ENCODE data around the gene USP5. TPM values are rescaled to one million over a fixed set of nuclear protein-coding genes. Genes with fewer than 3 reads are reported as not detected.

The USP5 gene, protein sequence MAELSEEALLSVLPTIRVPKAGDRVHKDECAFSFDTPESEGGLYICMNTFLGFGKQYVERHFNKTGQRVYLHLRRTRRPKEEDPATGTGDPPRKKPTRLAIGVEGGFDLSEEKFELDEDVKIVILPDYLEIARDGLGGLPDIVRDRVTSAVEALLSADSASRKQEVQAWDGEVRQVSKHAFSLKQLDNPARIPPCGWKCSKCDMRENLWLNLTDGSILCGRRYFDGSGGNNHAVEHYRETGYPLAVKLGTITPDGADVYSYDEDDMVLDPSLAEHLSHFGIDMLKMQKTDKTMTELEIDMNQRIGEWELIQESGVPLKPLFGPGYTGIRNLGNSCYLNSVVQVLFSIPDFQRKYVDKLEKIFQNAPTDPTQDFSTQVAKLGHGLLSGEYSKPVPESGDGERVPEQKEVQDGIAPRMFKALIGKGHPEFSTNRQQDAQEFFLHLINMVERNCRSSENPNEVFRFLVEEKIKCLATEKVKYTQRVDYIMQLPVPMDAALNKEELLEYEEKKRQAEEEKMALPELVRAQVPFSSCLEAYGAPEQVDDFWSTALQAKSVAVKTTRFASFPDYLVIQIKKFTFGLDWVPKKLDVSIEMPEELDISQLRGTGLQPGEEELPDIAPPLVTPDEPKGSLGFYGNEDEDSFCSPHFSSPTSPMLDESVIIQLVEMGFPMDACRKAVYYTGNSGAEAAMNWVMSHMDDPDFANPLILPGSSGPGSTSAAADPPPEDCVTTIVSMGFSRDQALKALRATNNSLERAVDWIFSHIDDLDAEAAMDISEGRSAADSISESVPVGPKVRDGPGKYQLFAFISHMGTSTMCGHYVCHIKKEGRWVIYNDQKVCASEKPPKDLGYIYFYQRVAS
- total RNA-seq = 71.1 and 76.5 TPM in 2 replicates

DNA sequence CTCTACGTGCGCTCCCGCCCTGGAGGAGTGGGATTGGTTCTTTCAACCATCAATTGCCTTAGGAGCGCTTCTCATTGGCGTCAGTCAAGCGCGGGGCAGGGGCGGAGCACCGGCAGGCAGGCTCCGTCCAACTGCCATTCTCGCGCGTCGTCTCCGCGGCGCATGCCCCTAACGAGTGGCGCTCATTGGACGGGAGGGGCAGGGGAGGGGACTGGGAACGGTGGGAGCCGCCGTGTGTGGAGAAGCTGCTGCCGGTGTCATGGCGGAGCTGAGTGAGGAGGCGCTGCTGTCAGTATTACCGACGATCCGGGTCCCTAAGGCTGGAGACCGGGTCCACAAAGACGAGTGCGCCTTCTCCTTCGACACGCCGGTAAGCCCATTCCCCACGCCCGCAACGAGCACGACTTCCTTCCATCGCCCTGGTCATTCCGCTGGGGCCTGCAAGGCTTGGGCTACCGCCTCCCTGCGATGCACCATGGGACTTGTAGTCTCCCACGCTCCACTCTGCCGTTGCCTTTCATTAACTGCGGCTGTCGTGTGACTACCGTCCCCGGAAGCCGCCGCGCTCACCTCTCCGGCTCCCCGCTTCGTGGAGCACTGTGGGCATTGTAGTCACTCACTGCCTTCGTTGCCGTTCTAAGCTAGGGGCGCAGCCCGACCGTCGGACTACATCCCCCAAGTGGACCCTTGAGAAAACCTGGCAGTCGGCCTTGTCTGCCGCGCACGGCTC is at the start of gene USP5:
USP5 (plus strand) TSS at position 230 of the 730 bp plus-strand sequence; CDS start at position 260, 30 bp downstream.

DNA sequence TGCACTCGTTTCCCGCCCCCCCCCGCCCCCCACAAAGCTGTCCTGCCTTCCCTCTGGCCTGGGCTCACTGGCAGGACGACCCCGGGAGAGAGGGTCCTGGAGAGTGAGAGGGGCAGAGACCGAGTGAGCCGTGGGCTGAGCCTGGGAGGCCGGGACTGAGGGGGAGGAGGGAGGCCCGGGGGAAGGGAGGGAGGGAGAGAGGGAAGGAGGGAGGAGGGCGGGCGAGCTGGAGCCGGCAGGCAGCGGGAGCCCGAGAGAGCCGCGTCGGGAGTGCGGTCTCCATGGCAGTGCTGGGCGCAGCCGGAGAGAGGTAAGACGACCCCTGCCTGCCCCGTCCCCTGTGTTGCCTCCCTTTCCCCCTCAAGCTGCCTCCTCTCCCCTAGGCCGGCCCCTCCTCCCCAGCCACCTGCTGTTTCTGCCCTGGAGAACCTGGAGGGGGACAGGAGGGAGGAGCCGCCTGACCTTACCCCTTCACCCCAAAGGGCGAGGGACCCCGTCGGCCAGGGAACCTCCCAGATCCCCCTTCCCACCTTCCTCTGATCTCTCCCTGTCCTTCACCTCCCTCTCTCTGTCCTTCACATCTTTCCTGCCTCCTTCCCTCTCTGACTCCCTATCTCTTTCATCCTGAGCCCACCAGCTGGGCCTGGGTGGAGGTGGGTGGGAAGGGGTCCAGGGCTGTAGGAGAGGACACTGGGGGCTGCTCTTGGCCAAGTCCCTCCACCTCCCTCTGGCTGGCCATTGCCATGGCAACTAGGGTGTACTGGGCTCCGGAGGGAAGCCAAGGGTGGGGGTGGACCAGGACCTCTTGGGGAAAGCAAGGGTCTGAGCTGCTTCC is 30.1 kb upstream of the USP5 start, which contains the start of gene GPR162:
GPR162 (plus strand) TSS at position 231 of the 835 bp plus-strand sequence. CDS start 2,078 bp downstream, outside the sequence.

DNA sequence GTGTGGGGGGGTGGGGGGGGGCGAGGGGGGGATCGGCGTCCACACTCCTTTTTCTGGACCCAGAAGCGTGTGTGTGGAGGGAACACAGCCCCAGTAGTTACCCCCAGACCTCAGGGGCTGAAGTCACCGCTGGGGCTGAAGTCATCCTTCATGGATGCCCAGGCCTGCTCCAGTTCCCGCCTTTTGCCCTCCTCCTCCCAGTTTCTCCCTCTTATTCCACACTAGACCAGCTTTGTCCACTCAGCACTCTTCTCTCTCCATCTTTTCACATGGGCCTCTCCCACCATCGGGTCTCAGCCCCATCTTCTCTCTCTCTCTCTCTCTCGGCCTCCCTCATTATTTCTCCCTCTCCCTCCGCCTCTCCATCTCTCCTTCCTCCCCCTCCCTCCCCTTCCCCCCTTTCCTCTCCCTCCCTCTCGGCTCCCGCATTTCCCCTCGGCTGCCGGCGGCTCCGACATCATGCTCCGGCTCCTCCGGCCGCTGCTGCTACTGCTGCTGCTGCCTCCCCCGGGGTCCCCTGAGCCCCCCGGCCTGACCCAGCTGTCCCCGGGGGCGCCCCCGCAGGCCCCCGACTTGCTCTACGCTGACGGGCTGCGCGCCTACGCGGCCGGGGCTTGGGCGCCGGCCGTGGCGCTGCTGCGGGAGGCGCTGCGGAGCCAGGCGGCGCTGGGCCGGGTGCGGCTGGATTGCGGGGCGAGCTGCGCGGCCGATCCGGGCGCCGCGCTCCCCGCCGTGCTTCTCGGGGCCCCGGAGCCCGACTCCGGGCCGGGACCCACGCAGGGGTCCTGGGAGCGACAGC is 23.8 kb upstream of the USP5 start, which contains the start of gene P3H3:
P3H3 (plus strand) TSS at position 426 of the 799 bp plus-strand sequence; CDS start at position 460, 34 bp downstream.

DNA sequence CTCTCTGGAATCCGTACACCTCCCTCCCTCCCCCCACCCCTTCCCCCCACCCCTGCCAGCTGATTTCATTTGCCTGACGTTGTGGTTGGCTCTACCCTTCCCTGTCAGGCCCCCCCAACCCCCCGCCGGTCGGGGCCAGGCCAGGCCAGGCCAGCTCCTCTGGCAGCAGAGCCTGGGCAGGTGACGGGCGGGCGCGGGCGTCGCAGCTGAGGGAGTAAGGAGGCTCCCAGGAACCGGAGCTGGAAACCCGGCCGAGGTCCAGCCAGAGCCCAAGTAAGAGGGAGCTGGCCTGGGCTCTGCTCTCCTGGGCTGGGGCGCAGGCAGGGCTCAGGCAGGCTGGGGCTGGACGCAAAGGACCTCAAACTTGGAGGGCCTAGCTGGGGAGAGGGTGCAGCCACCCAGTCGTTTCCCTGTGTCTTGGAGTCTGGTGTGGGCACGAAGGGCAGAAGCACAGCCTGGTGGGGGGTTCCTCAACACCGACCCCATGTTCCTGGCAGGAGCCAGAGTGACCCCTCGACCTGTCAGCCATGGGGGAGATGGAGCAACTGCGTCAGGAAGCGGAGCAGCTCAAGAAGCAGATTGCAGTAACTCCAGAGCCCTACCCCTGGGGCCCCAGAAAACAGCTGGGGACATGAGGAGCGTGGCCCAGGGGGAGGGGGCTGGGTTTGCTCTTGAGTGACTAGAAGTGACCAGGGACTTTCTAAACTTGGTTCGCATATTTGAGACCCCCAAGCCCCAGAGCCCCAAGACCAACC is 11.0 kb upstream of the USP5 start, which contains the start of gene GNB3:
GNB3 (plus strand) TSS at position 165 of the 755 bp plus-strand sequence; CDS start at position 528, 363 bp downstream.

DNA sequence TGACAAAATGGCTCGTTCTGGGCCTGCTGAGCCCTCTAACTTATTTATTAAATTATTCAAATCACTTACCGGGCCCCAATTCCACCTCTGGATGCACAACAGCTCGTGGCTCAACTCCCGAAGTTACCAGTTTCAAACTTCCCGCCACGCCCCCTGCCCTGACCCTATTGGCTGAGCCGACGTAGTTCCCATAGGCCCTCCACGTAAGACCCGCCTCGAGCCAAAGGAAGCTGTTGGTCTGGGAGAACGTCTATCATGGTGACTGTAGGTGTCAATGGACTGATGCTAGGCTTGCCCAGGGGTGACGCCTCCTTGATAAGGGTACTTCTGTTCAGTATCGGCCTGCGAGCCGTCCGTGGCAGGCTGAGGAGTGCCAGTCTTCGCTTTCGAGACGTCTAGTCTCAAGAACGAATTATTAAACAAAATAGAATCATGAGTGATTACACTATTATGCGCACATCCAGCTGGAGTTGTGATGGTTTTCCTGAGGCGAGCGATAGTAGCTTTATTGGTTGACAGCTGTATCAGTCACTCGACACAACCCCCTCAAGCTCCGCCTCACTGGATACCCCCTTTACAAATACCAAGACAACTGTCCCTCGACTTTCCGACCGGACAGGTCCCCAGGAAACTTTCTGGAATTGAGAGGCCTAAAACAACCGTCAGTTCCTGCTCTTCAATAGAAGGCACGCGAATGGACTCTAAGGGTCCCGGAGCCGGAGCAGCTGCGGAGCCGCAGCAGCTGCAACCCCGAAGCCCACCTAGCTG is 613 bp upstream of the USP5 start, which contains the start of gene CDCA3:
CDCA3 (minus strand) TSS at position 134 of the 768 bp plus-strand sequence. CDS start 334 bp downstream, outside the sequence.

DNA sequence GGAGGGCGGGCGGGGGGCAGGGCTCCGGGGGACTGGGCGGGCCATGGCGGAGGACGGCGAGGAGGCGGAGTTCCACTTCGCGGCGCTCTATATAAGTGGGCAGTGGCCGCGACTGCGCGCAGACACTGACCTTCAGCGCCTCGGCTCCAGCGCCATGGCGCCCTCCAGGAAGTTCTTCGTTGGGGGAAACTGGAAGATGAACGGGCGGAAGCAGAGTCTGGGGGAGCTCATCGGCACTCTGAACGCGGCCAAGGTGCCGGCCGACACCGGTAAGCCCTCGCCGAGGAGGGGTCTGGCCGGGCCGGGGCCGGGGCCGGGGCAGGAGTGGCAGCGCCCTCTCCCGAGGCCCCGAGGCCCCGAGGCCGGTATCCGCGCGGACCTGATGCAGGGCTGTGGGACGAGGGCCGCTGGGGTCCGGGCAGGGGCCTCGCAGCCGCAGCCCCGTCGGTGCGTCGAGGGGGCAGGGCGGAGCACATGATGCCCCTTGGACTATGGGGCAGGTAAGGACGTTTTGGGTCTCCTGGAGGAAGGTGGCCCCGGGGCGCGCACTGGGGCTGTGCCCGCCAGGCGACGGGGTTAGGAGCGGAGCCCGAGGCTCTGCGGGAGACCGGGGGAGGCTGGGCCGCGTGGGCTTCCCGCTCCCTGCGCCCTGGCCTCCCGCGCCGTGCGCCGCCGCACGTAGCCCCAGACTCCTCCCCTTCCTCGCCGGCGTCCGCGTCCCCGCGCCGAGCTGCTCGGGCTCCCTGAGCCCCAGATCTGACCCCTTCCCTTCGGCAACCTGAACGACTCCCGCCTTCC is 15.7 kb downstream of the USP5 start, which contains the start of gene TPI1:
TPI1 (plus strand) TSS at position 119 of the 798 bp plus-strand sequence; CDS start at position 155, 36 bp downstream.

DNA sequence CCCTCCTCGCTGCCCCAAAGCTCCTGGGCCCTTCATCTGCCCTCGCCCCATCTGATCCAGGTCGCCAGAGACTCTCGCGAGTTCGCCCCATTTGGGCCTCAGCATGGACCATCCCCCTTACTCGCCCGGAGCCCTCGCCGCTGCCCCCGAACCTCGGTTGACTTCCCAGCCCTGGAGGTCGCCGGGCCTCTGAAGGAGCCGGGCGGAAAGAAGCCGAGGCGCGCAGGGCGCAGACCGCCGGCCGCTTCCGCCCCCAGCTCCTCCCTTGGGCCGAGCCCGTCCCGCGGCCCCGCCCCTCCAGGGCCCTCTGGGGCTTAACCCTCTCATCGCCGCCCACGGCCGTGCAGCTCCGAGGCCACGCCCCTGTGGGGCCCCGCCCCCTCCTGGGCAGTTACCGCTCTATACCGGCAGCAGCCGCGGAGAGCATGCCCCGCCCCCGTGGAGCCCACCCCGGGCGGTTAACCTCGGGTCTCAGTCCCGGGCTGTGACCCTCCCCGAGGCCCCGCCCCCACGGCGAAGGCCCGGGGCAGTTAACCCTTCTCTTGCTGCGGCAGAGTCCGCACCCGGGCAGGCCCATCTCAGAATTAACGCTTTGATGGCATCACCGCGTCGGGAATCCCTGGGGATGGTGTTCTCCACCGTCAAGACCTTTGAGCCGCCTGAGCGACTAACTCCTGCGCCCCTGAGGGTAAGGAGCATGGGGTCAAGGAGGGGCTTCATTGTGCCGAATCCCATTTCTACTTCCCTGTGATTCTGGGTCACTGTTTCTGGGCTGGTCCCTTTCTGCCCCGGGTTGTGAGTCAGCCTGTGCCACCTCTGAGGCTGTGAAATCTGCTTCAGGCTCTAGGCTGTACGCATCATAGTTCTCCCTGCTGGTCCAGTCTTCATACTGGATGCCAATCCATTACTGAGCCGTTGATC is 21.4 kb downstream of the USP5 start, which contains the start of gene SPSB2:
SPSB2 (minus strand) TSS at position 210 of the 921 bp plus-strand sequence. CDS start 402 bp downstream, outside the sequence.

DNA sequence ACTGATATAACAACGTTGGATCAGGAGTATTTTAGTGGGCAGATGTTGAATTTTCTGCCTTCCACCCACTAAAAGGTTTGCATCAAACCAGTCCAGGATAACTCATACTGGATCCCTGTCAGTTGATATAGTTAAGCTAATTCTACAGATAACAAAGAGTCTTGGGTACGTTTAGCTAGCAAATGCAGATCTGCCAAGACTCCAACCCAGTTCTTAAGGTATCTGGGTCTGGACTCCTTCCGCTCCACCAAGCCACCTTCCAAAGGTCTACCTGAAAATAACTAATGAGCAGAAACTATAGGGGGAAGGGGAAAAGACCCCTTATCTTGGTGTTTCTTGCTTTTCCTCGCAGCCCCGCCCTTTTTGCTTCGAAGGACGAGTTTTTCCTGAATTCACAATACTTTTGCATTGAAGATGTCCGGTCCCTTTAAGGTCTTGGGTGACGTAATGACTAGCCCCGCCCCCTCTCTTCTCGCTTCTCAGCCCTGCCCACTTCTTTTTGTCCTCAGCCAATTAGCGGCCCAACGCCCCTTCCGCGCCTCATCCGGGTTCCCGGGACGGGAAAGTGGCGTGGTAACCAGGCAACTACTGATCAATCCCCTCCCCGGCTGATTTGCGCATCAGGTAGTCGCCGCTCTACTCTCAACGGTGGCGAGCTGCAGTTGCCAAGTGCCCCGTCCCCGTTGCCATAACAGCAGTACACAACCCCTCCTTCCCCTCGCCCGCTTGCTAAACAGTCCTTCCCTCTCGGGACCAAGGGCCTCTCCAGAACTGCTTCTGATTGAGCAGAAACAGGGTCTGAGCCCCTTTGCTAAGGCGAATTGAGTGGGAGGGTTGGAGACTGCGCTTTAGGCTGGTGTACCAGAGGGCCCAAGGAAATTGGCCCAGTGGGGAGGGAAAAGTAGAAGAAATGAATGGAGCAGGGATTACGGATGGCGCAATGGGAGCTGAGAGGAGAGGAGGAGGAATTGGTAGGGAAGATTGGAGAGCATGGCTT is 52.6 kb downstream of the USP5 start, which contains the start of gene LRRC23:
LRRC23 (plus strand) TSS at position 543 of the 997 bp plus-strand sequence. CDS start 812 bp downstream, outside the sequence.

DNA sequence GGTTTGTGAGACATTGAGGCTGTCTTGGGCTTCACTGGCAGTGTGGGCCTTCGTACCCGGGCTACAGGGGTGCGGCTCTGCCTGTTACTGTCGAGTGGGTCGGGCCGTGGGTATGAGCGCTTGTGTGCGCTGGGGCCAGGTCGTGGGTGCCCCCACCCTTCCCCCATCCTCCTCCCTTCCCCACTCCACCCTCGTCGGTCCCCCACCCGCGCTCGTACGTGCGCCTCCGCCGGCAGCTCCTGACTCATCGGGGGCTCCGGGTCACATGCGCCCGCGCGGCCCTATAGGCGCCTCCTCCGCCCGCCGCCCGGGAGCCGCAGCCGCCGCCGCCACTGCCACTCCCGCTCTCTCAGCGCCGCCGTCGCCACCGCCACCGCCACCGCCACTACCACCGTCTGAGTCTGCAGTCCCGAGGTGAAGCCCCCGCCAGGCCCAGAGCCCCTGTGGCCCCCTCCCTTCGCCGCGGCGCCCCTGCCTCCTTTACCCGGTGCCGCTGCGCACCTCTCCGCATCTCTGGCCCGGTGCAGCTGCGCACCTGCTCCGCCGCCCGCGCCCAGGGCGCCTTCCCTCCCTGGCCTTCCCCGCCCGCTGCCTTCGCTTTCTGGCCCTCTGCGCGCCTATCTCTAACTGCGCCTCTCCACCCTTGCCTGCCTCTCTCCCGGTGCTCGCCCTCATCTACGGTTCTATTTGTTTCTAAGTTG is 62.4 kb downstream of the USP5 start, which contains the start of gene ENO2:
ENO2 (plus strand) TSS at position 335 of the 701 bp plus-strand sequence. CDS start 1,253 bp downstream, outside the sequence.

Other genes with a start within 250 kb of the USP5 start
- gene CHD4, start 244.8 kb upstream of the USP5 start, total RNA-seq = 189 and 195 TPM in 2 replicates
- not detected in 2 replicates for gene LPAR5, start 216.2 kb upstream of the USP5 start, total RNA-seq
- gene ACRBP, start 204.7 kb upstream of the USP5 start, total RNA-seq = 0.28 and 0.37 TPM in 2 replicates
- gene ING4, start 189.0 kb upstream of the USP5 start, total RNA-seq = 27.2 and 34.4 TPM in 2 replicates
- 6.8 and 10.4 TPM in 2 replicates for gene ZNF384, start 162.8 kb upstream of the USP5 start, total RNA-seq
- gene PIANP, start 151.3 kb upstream of the USP5 start, total RNA-seq = 0.09 TPM in 1 of 2 replicates, not detected in the other
- 78.9 and 89.7 TPM in 2 replicates for gene COPS7A, start 128.1 kb upstream of the USP5 start, total RNA-seq
- 106 and 115 TPM in 2 replicates for gene MLF2, start 99.0 kb upstream of the USP5 start, total RNA-seq
- 18.7 and 28.0 TPM in 2 replicates for gene PTMS, start 85.8 kb upstream of the USP5 start, total RNA-seq
- gene LAG3, start 79.6 kb upstream of the USP5 start, total RNA-seq = 0.14 and 0.18 TPM in 2 replicates
- 0.28 and 0.43 TPM in 2 replicates for gene CD4, start 62.6 kb upstream of the USP5 start, total RNA-seq
- 2.8 and 3.0 TPM in 2 replicates for gene GPR162, start 30.3 kb upstream of the USP5 start, total RNA-seq
- 78.9 and 105 TPM in 2 replicates for gene P3H3, start 23.7 kb upstream of the USP5 start, total RNA-seq
- gene GNB3, start 11.2 kb upstream of the USP5 start, total RNA-seq = 0.92 and 1.3 TPM in 2 replicates
- gene CDCA3, start 864 bp upstream of the USP5 start, total RNA-seq = 2.0 and 2.1 TPM in 2 replicates
- 1,608 and 1,630 TPM in 2 replicates for gene TPI1, start 15.4 kb downstream of the USP5 start, total RNA-seq
- gene SPSB2, start 21.2 kb downstream of the USP5 start, total RNA-seq = 6.5 and 6.7 TPM in 2 replicates
- gene LRRC23, start 52.7 kb downstream of the USP5 start, total RNA-seq = 9.5 and 14.1 TPM in 2 replicates
- 11.7 and 44.1 TPM in 2 replicates for gene ENO2, start 62.4 kb downstream of the USP5 start, total RNA-seq
- gene ATN1, start 75.8 kb downstream of the USP5 start, total RNA-seq = 5.0 and 7.5 TPM in 2 replicates
- not detected in 2 replicates for gene RNU7-1, start 91.7 kb downstream of the USP5 start, total RNA-seq
- 170 and 215 TPM in 2 replicates for gene C12orf57, start 91.9 kb downstream of the USP5 start, total RNA-seq
- gene PTPN6, start 99.2 kb downstream of the USP5 start, total RNA-seq = under 0.01 and 0.09 TPM in 2 replicates
- 147 and 183 TPM in 2 replicates for gene PHB2, start 118.5 kb downstream of the USP5 start, total RNA-seq
- gene EMG1, start 118.8 kb downstream of the USP5 start, total RNA-seq = 32.4 and 39.4 TPM in 2 replicates
- 13.8 and 17.2 TPM in 2 replicates for gene LPCAT3, start 166.3 kb downstream of the USP5 start, total RNA-seq
- gene C1S, start 208.6 kb downstream of the USP5 start, total RNA-seq = 545 and 658 TPM in 2 replicates
- 197 and 242 TPM in 2 replicates for gene C1R, start 240.3 kb downstream of the USP5 start, total RNA-seq

All from smooth muscle cell of bladder (primary cell).